GM21786 (cell line): ENCODE data around the gene ENOX1.
"Not testable (repeated sequence)": the region's sequence is repeated elsewhere in the genome, so short reads cannot be mapped to it uniquely, and the experiment has no call there.

Source experiments
- ATAC-seq: cut with Tn5 transposase; IDR thresholded peaks from one replicate; pipeline ENCODE4 v1.9.1; 2021; ENCODE audit not compliant: unreplicated experiment

The ENOX1 gene

DNA sequence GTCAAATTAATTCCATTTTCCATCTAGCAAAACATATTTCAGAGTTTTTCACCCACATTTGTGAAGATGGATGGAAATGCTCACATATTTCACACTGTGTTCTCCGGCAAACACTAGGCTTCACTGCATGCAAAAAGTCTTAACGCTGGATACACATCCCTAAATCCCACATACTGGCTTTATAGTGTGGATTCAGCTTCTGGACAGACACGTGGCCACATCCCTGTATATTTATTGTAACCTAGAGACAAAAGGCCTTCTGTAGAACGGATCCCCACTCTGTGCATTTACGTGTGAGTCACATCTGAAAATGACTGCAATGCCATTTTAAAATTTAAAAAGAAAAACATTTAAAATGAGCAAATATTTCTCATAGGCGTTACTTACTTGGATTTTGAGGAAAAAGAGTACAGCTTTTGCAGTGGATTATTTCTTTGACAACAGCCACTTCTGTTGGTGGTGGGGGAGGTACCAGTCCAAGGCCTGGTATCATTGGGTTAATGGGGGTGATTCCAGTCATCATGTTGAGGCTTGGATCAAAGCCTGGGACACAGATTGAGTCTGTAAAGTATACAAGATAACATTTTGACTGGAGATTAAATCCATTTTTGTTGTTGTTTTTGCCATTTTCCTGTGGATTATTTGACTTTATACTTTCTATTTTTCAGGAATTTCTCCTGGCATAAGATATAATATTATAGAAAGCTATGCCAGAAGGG lies 425.7 kb downstream of the ENOX1 start:
- ATAC-seq = no peak

DNA sequence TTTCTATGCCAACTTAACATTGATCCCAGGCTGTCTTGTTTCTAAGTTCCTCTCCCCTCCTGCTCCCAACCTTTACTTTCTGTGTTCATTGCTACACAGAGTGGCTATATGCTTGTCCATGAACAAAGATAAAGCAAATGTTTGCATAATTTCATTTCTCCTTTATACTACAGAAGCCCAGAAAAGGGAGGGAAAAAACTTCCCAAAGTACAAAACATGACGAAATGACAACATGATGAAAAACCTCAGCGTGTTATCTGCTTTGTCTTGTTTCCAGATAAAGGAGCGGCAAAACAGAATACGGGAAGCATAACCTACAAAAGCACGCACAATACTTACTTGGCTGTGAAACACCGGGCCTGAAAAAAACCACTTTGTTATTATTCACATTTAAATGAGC lies 426.6 kb downstream of the ENOX1 start:
- no peak for ATAC-seq

DNA sequence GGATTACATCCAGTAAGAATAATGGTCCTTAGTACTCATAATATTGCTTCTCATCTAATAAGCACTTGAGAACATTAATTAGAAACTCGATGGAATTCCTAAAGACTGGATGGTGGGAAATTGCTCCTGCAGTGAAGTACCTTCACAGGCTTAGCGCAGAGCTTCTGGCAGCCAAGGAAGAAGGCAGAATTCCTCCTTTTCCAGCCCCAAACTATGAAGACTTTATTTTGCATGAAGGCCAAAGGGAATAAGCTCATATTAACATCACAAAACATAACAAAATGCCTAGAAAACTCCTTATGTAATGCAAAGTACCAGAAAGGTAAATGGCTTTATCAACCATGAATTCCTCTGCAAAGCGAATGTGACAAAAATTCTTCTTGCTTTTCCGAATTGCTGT lies 427.2 kb downstream of the ENOX1 start:
- no peak for ATAC-seq

DNA sequence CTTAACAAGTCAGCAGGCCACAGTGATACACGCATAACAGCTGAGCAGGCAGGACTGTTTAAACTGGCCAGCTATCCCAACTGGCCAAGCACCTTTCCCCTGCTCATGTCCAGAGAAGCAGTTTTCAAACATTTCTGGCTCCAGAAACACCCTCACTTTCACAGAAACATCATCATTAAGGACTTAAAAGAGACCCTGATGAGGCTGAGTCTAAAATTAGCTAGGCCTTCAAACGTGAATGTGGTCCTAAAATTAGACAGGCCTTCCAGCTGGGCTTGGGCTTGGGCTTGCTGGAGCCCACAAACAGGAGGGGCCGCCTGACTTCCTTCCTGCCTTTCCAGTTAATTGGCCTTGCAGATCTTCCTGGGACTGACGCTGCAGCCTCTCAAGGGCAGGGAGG lies 429.2 kb downstream of the ENOX1 start:
- no peak for ATAC-seq

DNA sequence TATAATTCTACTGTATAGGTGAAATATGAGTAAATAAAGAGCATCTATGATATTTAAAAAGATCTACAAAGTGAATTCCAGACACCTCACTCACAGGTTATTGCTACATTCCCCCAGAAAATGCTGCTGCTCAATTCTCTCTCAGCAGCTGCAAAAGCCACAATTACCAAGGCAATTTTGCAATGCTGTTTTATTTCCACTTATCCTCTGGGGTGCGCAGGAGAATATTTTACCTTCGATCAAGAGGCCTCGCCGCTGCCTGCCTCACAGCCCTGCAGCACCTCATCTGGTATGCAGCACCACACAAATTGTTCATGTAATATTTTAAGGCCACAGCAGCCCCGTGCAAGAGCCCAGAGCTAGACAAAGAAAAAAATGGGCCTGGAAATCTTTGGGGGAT lies 430.2 kb downstream of the ENOX1 start:
- ATAC-seq = no peak

DNA sequence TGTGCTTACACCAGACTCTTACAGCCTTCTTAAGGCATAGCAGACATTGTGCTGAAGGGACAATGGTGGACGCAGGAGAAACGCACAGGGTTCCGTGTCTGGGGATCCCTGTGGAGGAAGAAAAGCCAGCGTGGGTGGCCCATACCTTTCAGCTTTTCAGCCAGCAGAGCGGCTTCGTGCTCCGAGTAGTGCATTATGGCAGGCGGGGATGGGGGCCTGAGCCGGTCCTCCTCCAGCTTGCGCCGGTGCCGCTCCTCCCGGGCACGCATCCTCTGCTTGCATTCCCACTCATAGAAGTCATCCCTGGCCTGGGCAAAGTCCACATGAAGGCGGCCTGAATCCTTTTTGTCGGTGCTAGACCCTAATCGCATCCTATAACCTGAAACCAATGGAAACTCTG lies 431.0 kb downstream of the ENOX1 start:
- no peak for ATAC-seq

DNA sequence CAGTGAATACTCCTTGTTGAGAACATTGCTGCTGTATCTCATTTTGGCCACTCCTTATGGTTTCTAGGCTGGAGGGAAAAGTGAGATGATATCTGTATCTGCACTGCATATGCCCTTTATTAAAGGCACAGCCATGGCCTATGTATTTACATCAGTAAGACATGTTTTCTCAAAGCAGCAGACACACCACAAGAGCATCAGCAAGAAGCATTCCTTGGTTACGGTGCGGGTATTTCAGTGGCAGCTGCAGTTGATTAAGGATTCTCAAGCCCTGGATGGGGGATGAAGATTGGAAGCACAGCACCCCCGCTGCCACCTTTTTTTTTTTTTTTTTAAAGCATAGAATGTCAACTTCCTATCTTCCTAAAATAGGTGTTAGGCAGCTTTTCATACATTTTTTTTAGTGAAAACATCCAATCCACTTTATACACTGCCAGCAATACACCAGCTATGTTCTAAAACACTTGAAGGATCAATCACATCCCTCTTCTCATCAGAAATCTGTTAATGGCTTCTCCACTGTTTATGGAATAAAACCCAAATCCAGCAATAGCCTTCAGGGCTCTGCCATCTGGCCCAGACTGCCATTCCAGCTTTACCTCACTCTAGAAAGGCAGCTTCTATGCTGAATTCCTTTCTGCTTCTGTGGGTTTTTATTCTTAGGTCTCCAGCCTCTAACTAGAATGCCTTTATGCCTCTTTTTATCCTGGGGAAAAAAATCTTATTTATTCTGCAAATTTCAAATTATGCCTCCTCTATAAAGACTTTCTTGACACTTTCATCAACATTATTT lies 432.4 kb downstream of the ENOX1 start:
- no peak for ATAC-seq

DNA sequence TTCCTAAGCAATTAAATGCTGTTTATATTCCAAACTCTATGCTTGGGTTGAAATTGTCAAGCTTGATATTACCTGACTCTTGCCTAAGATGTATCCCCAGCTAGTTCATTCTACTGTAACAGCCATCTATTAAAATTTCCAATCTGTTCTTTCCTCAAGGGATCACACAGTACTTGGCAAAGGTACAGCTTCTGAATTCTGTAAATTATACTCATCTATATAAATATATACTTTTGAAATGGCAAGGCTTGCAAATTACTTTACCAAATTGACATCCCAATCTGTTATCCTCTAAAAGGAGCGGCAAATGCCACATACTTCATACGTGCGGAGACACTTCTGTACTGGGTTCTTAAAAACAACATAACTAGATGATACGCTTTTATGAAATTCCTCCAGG lies 433.1 kb downstream of the ENOX1 start:
- ATAC-seq = no peak

DNA sequence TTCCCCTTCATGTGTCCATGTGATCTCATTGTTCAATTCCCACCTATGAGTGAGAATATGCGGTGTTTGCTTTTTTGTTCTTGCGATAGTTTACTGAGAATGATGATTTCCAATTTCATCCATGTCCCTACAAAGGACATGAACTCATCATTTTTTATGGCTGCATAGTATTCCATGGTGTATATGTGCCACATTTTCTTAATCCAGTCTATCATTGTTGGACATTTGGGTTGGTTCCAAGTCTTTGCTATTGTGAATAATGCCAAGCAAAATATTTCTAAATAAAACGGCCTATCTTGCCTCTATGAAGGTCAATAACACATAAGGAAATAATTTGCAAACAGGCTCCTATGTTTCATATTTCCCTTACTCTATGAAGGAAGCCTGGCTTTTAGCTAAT lies 435.2 kb downstream of the ENOX1 start:
- ATAC-seq = not testable (repeated sequence)

DNA sequence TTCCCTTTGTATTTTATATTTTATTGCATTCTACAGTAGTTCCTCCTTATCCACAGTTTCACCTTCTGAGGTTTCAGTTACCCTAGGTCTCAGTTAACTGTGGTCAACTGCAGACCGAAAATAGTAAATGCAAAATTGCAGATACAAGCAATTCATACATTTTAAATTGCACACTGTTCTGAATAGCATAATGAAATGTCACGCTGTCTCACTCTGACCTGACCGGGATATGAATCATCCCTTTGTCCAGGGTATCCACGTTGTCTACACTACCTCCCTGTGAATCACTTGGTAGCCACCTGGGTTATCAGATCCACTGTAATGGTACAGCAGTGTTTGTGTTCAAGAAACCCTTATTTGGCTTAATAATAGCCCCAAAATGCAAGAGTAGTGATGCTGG lies 438.4 kb downstream of the ENOX1 start:
- no peak for ATAC-seq

DNA sequence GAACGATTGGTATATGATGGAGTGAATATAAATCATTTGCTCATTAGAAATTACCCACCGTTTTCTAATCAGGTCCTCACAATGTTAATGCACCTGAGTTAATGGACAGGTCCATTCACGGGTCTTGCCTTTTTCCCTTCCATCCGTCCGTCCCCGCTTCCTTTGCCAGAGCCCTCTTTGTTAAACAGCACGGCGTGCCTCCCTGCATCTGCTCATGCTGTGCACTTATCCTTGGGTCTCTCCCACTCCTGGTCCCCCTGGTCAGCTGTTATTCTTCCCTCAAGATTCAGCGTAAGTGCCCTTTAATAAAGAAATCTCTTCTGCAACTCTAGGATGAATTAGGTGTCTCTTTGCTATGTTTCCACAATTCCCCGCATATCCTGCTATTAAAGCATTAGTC lies 438.9 kb downstream of the ENOX1 start:
- no peak for ATAC-seq

DNA sequence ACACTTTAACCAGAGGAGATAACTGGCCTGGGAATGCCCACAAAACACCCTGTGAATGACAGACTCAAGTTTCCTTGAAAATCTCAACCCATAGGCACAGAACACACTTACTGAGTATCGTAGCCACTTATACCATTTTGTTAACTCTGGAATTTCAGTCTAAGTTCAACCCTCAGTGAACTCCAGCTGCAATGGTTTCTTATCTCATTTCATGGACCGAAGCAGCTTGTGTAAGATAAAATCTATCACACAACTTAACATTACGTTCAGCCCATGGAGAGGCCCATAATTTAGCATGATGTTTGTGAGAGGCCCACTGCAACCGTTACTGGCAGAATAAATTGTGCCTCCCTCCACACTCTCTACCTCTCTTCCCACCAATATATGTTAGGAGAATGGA lies 440.3 kb downstream of the ENOX1 start:
- ATAC-seq = no peak

DNA sequence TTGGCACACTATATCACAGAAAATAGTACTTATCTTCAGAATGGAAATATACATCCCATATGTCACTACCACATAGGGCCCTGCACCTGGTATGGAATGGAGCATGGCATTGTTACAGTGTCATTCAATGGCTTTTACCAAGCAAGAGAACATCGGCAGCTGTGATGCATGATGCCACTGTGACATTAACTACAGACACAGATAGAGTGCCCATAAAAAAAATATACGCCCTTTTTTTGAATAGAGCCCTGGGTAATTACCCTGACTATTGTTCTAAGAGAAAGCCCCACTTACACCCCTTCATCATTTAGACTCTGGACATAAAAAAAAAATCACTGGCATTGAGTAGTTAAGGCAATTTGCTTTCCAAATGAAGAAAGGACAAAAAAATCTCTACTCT lies 443.1 kb downstream of the ENOX1 start:
- ATAC-seq = no peak

DNA sequence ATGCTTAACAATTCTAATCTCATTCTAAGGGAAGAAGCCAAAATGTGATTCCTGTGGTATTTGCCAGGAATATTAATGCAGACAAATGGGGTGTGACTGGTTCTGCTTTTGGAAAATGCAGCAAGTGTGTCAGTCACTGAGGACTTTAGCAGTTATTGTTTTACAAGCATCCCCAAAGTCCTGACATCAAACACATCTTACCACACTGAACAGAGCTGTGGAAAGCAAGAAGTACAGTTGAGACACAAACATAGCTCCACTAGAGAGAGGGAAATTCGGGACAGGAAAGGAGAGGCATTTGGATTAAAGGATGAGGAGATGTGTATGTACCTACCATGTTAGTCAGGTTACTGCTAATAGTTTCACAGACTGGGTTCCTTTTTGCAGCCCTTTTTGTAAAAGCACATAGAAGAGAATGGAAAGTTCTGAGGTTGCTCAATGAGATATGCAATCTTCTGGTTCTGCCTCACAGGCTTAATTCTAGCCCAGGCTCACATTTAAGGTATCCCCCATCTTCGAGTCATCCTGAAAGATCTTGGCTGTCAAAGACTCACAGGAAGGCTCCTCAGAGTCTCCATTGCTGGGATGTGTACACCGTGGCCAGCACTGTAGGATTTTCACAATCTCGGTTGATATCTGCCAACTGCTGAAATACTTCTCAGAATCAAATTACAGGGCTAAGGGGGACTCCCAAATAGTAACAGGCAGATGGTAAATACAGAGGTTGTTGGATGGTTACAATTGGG lies 446.8 kb downstream of the ENOX1 start:
- ATAC-seq = no peak

DNA sequence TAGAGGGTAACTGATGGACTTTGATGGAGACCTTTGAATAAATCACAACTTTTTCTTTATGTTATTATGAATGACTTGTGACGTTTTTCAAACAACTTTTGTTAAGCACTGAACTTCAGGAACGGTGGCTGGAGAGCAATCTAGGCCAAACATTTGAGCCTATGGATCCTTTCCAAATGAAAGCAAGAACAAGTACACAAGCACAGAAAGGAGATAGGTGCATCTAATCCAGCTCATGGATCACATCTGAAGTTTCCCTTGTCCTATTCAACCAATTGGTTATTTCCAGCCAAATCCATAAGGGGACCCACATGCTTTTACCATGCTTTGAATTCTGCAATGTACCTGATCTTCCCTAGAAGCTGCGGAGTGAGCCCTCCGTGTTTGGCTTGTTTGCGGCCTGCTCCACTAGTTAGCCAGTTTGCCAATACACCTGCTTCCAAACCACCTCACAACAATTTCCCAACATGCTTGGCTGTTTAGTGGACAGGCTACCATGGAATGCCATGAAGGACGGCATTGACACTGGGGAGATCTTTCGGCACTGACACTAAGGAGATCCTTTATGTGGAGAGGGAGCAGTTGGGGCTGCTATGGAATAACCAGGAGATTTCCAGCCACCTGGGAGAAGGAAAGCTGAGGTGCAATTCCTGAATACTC lies 447.5 kb downstream of the ENOX1 start:
- ATAC-seq = no peak

DNA sequence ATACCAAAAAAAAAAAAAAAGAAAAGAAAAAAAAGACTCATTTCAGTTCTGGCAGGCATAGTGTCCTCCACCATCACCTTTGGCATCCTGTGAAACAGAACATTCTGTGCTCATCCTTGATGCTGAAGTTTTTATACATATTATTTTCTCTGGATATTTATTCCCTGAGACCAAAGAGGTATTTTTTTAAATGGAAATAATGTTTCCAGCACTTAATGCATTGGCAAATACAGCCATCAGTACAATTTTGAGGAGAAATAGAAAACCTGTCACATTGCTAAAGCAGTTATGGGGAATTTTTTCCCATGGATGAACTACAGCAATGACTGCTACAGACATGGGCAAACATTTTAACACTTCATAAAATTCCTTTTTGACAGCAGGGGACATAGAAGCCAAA lies 451.0 kb downstream of the ENOX1 start:
- no peak for ATAC-seq

DNA sequence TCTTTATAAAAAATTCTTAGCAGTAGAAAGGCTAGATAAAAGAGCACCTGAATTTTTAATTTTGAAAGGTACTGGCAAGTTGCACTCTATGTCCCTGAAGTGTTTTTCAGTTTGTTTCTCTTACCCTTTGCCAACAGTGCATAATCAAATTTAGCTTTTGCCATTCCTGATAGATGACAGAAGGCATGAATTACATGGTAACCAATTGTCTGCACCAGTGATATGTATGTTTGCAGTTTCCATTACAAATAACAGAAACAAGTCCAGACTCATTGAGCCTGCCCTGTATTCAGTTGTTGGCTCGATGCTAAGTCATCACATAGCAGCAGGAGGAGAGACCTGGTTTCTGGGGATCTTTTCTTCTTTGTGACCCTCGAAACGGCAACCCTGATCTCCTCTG lies 453.6 kb downstream of the ENOX1 start:
- ATAC-seq = no peak

DNA sequence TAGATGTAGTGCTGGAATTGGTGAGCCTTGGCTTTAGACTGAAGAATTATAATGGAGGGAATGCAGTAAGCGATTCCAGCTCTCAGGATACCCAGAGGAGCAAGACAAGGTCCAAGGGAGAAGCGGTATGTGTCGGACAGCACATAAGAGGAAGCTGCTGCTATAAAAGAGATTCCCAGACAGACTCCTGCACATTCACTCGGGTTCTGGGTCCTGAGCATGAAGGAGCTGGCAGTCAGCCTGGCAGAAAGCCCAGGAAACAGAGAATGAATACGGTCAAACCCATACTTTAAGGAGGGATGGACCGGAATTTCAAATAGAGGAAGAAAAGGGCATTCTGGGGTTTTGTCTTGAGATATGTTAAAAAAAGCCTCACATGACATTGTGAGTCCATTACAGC lies 455.1 kb downstream of the ENOX1 start:
- no peak for ATAC-seq

DNA sequence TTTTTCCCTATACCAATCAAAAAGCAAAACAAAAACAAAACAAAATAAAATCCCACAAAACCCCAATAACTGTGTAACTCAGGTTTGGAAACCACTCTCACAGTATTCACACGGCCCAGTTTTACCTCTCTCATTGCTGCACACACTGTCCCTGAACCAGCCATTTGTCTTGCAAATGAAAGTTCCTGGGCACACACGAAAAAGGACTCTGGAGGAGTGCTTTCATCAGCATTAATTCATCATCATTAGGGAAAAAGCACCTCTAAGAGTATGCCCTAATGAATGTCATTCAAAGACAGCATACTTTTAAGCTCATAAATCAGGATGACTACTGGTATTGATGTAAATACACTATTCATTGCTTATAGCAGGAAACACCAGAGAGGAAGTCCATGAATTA lies 457.1 kb downstream of the ENOX1 start:
- no peak for ATAC-seq

DNA sequence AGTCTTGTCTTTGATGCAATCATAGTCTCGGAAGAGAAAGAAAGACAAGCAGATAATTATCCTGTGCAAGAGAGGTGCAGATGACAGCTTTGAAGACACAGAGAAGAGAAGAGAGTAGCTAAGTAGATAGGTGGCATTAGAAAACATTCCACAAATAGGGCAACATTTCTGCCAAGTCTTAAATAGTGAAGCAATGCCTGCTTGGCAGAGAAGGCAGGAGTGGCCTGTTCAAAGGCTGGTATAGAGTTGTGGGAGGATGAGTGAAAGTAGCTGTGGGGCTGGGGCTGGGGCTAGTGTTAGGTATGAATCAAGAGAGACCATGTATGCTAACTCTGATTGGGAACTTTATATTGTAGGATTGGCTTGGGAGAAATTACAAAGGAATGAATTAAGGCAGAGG lies 457.9 kb downstream of the ENOX1 start:
- no peak for ATAC-seq

DNA sequence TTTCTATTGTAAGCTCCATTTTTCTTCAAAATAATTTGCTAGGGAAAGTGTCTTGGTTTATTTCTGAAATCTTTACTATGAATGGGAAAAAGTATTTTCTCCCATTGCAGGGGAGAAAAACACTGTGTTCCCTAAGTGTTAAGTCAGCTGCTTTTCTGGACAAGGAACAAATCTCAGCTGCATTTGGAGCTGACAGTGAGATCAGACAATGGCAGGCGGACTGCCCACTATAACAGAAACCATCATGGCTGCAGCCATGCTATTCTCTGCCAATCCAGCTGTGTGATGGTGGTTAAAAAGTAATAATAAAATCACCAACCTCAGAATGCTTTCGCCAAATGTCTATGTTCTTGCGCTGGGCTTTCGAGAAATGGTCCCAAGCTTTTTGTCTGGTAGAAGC lies 460.7 kb downstream of the ENOX1 start:
- no peak for ATAC-seq

DNA sequence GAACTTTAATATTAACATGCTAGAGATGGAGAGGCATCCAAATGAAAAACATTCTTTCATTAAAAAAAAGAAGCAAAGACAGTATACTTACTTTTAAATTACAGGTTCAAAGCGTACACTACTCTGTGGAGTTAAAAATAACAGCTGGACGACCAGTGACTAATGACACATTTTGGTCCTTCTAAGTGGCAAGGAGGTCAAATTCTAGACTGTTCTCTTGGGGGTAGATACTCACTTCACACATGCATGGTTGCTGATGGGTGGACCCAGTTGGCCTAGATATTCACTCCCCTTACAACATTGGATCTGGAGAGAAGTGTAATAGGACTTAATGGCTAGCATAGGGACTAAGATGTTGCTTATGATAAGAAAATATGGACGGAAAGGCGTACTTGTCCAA lies 461.1 kb downstream of the ENOX1 start:
- no peak for ATAC-seq
